ENCODE data around the gene HEPN1.

HEPN1 gene

DNA sequence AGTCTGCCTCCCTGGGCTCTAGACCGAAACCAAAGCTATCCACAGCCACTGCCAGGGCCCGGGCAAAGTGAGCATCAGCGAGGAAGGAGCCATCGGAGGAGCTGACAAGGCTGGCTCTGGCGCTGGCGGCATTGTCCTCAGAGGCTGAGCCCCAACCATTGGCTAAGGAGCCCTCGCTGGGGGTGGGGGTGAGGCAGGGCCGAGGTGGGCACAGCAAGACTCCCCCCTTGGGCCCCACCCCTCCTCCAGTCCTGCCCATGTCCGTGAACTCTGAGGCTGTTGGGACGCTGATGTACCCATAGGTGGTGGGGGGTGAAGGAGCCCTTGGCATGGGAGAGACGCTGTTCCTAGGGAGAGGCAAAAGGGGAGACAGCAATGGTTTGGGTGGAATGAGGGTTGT, 32.6 kb upstream of the HEPN1 start:
- no peak for DNase-seq

DNA sequence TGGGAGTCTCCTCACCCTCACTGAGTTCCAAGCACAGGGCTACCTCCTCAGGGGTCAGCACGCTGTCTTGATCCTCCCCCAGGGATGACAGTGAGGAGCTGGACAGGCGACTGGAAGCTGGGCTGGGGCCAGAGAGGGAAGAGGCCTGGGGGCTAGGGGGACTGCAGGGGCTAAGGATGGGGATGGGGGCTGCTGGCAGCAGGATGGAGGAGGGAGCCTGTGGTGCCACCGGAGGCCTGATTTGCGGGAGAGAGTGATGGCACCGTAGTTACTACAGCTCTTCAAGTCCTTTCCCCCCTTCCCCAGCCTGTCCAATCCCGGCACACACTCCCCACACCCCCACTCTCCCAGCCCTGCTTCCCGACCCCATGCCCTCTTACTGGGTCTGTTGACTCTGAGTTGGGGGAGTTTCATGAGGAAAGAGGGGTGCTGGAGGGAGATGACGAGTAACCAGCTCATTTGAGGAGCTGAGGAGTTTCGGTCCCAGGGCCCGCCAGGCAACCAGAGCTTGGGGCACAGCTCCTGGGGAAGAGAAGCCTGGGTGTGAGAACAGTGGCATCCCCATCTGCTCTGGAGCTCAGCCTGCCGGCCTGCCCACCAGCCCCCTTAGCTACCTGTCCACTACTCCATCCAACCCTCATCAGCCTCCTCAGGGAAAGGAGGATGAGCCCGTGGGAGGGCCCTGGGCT, 31.9 kb upstream of the HEPN1 start:
- DNase-seq, result no peak

DNA sequence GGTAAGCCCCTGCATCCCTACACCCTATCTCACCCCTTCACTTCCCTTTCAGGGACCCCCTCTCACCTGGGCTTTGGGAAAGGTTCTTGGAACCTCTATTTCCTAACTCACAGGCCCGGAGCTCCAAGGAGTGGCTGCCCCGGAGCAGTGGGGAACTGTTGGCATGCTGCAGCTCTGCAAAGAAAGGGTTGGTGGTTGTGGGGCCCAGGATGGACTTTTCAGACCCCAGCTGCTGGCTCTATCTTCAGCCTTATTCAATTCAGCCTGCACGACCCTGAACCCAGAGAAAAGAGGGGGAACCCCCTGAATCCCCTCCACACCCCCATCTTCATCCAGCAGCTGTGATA, 31.4 kb upstream of the HEPN1 start:
- DNase-seq, result no peak

DNA sequence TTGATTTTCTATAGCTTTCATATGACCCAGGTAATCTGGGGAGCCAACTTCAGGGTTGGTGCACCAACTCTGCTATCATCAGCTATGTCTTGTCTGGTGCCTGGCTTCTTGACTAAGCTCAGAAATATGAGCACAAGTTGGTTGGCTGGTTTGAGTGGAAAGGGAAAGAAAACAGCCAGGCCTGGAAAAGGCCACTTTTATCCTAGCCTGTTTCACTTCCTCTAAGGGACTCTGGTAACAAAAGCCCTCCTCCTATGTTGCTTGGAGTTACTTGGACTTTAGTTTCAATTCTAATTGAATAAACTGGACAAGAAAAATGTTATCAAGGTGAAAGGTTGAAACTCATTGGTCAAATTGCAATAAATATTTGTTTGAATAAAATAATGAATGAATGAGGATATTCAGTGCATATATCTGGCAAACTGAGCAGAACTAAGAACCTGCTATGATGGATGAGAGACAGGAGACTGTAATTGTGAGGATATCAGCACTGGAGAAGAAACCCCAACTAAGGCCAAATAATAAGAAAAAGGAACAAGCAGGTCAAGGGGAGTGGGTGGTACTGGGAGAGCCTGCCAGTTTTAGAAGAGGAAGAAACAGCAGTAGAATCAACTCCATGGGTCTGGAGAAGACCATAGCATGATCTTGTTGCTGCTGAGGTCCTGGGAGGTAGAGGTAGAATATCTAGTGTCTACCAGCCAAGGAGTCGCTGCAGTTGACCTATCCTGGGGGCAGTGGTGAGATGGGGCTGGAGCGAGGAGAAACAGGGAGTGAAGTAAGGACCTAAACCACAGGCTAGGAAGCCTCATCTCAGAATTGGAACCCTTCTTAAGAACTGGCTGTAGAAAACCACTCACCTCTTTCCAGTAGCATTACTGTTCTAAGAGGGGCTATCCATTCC, 29.6 kb upstream of the HEPN1 start:
- DNase-seq, result no peak

DNA sequence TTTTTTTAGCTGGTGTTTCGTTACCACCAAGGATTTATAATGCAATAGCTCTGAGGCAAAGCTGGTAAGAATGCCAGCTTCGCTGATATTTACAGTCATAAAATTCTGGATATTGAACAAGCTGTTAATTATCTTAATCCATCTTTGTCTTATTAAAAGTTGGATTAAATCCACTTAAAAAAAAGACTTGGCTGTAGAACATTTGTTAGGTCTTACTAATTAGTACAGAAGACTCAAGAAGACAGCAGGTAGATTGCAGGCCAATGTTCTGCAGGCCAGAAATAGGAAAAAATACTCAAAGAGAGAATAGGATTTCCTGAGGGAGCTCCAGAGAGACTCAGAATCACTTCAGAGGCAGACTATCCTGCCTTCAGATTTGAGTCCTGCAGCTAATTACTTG, 28.9 kb upstream of the HEPN1 start:
- no peak for DNase-seq

DNA sequence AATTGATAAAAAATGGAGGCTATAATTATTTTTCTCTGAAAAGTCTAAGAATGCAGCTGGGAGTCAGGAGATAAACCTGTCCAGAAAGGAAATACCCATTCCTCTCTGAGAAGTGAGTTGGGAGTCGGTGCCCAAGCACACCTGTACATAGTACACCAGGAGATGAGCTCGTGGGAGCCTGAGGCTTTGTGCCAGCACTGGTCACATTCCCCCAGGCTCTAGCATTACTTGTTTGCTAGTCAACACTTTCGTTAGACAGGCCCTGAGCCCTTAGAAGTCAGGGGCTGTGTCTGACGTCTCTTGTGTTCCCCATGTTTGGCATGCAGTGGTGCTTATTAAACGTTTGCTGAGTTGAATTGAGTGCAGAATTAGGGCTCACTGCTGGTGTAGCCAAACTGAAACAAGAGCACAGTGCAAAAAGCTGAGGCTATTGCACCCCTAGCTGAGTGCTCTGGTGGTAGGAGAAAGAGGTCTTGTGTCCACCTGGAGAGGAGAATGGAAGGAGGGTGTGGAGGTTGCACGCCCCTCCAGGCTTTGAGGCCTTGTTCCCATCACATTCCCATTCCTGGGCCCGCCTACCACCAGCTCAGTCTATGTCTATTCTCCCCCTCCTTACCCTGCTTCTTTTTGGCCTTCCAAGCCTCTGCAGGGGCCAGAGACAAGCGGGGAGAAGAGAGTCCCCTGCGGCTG, 28.2 kb upstream of the HEPN1 start:
- no peak for DNase-seq

DNA sequence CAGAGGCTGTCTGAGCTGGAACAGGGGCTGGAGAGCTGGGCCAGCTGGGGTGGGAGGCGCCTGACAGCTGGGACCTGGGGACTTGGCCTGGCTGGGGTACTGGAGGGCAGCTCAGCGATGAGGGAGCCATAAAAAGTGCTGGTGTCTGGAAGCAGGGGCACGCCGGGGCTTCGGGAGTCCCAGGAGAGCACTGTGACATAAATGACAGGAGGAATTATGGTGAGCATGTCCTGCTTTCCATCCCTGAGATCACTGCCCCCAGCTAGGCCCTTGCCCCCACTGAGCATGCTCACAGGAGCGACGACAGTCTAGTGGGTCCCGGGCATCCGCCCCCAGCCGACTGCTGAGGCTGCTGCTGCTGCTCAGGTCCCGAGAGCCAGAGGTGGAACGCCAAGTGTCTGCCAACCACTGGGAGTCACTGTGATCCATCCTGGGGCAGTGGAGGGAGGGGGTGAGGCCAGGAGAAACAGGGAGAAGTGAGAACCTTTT, 27.6 kb upstream of the HEPN1 start:
- no peak for DNase-seq

DNA sequence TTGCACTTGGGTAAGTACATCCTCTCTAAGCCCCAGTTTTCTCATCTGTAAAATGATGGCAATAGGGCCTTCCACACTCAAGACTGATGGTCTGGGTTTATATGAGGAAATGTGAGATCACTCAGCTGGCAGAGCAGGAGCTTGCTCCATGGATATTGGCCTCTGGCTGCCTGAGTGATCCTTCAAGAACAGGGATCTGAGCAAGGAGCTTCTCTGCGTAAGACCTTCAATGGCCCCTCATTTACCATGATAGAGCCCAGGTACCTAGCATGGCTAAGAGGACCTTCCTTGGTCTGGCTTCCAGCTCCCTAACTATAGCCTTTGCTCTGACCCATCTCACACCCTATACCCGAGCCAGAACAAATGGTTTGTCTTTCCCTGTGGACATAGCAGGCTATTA, 26.9 kb upstream of the HEPN1 start:
- no peak for DNase-seq

DNA sequence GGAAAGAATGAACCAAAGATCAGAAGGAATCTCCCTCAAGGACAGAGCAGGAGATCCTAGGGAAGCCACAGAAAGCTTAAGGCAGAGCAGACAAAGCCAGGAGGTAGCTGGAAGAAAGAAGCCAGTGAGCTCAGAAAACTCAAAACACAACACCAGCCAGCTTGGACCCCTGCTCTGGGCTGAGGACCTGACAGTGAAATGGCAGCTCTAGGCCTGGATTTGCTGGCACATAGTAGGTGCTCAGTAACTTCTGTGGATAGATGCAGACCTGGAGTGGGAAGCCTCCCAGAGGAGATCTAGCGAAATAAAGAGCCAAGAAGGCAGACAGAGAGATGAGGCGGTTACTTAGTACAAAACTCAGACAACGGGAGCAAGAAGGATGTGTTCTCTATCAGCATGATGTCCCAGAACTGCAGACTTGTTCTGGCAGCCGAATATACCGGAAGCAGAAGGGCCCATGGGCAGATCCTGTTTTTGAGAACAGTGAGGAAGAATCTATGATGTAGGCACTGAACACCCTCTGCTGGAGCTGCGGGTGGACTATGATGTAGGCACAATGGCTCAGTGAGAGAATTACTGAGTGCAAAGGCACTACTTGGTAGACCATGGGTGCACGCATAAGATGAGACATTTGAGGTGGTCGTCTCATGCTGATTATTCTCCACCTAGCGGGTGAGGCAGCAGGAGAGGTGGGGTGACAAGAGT, 26.1 kb upstream of the HEPN1 start:
- DNase-seq, result no peak

DNA sequence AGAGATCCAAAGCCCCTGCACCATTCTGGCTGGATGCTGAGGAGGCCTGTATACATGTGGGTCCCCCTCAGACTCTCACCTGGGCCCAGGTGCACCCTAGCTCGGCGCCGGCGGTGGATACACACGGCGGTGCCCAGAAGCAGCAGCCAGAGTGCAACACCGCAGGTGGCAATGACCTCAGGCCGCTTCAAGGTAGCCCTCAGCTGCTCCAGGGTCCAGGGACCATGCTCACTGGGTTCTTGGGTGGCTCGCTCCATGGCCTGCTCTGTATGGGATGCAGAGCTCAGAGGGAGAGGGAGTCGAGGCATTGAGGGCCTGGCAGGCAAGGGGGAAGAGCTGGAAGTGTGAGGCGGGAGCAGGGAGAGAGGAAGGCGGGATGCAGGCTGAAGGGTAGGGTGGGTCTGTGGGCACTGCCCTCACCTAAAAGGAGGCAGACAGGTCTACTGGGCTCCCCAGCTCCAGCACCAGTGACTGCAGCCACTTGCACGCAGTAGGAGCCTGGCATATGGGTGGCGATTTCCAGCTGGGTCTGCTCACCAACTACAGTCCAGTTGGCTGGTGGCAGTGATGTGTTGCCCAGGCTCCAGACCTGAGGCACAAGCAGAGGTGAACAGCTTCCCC, 25.2 kb upstream of the HEPN1 start:
- DNase-seq, result no peak

DNA sequence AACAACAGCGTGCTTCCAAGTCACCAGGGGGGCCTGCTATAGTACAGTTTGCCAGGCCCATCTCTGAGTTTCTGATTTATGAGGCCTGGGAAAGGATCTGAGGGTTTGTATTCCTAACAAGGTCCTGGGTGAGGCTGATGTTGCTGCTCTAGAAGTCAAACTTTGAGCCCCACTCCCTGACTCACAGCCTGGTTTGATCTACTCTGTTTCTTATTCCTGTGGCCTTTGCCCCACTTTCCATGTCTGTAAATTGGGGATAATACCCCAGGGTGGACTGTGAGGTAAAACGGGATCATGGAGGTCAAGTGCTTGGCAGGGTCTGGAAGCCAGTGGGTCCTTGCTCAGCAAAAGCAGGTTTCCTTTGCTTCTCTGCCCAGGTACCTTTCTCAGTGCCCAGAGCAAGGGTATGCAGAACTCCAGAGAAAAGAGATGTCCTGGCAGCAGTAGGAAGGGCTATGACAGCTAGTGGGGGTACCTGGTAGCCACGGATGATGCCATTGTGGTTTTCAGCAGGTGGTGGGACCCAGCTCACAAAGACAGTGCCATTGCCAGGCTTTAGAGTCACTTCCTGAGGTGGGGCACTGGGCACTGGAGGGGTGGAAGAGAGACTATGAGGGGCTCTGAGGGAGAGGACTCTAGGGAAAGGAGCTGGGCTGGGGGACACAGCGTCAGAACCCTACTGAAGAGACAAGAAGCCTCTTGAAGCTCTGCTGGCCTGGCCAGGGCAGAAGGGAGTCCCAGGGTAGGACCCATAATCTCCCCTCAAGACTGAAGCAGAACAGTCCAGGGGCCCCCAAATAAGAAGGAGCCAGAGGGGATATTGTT, 24.2 kb upstream of the HEPN1 start:
- DNase-seq, result no peak

DNA sequence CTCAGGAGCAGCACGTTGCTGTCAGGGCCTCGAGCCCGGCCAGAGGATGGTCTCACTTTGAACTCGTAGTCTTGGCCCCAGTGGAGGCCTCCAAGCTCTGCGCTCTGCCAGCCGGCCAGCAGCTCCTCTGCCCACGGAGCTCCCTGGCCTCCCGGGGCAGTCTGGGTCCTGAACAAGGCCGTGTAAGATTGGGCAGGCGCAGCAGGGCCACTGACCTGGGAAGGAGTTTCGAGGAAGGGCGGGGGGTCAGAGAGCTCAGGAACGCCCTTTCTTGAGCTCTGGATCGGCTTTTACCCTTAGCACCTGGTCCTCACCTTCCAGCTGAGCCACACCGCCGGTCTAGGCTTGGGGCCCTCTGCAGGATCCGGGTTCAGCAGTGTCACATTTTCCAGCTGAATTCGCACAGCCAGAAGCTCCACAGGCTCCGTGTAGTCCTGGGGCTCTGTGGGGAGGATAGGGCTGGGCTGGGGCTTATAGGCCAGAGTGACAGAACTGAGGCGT, 23.5 kb upstream of the HEPN1 start:
- no peak for DNase-seq

DNA sequence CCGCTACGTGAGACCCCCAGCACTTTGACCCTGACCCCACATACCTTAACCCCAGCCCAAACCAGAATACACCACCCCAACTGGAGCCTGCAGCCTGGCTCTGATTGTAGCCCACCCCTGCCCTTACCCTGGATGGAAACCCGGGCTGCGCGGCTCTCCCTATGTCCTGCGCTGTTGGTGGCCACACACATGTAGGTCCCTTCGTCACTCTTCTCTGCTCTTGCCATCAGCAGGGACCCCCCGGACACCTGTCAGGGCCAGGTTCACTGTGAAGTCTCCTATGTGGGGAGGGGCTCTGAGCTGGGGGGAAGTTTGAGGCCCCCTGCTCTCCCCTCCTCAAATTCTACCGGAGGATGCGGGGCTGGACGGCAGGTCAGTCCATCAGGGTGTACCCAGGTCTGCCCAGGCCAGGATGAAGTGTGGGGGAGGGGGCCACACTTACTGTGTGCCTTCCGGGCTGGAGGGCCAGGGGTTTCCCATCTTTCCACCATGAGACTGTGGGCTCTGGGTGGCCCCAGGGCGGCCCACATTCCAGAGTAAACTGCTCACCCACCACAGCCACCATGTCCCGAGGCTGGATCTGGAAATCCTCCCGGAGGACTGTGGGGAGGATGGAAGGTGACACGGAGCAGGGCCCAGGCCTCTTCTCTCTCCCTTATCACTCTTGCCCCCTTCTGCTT, 22.8 kb upstream of the HEPN1 start:
- DNase-seq, result no peak

DNA sequence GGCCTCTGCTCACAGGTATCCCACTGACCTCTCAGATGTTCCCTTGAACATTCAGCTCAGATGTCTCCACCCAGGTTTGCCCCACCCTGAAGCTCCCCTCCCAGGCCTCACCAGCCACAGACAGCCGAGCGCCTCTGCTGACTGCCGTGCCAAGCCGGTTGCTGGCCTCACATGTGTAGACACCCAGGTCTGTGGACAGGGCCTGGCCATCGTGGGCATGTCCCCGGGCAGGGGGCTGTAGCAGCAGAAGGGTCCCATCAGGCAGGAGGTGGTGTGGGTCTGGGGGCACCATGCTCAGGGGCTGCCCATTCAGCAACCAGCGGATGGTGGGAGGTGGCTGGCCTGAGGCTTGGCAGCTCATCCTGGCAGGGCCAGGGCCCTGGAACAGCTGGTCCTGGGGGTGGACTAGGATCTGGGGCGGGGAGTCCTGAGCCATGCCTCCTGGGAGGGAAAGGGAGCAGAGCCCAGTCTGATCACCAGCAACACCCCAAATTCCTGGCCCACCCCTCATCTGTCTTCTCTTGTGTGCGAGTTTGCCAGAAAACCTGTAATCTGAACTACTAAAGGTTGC, 22.1 kb upstream of the HEPN1 start:
- no peak for DNase-seq

DNA sequence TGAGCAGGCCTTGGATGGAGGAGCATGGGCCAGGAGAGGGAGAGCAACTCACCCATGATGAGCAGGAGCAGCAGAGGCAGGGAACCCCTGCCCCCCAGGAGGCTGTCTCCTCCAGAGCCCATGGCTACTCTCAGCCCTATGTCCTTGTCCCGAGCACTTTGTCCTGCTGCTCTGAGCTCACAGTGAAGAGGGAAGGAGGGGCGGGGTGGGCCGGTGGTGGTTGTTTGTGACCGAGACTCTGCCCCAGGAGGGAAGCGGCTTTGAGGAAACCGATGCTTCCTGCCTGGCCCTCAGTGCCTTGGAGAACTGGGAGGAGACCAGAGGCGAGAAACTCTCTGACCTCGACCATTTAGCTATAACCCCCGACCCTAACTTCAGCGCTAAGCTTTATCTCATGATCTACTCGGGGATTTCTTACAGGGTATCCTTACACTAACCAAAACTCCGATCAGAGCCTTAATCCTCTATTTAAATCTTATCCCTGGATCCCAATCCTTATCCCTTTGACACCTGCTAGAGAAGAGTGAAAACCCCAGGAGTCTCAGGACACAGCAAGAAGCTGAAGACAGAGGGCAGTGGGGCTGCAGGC, 21.3 kb upstream of the HEPN1 start, which contains the start of gene ROBO4:
ROBO4 (minus strand) TSS at position 192 of the 589 bp plus-strand sequence; CDS start at position 122, 70 bp downstream.
- no peak for DNase-seq

DNA sequence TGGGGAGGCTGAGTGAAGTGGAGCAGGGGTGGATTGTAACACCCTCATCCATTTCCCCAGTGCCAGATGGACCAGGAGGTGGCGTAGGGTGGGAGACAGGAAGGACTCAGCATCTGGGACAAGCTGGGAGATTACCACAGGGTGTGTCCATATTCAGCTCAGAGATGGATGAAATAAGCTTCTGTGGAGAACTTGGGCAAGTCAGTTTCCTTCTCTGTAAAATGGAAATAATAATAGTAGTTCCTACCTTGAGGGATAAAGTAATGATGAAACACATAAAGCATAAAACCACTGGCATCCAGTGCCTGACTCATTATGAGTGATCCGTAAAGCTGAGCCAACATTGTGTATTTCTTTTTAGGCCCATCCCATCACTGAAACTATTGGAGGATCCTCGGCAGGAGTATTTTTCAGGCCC, 20.8 kb upstream of the HEPN1 start:
- peak; percentile 79 for DNase-seq

DNA sequence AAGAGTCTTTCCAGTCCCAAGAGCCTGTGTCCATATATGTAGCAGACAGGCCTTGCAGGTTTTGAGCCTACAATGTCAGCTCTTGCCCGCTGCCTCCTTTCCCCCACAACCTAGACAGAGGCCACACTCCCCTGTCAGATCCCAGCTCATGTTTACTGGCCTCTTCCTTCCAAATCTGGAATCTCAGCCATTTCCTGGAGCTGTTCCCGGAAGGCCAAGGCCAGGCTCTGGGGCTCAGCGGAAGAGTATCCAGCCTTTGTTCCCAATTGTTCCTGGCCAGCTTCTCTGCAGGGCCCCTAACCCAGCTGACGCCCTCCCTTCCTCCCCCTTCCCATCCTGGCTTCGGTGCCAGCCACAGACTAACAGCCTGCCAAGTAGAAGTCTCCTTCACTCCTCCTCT, 20.3 kb upstream of the HEPN1 start:
- no peak for DNase-seq

DNA sequence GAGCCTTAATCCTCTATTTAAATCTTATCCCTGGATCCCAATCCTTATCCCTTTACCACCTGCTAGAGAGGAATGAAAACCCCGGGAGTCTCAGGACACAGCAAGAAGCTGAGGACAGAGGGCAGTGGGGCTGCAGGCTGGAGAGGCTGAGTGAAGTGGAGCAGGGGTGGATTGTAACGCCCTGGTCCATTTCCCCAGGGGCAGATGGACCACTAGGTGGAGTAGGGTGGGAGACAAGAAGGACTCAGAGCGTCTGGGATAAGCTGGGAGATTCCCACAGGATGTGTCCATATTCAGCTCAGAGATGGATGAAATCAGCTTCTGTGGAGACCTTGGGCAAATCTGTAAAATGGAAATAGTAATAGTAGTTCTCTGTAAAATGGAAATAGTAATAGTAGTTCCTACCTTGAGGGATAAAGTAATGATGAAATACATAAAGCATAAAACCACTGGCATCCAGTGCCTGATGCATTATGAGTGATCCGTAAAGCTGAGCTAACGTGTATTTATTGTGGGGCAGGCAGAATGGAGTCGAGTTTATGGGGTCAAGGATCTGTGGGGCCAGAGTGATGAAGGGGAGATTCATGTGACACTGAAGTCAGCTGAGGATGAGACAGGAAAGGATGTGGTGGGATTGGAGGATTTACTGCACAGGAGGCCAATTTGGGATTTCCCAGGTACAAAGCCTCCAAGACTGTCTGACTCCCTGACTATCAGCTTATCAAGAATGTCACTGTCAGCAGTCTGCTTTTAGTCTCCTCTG, 19.5 kb upstream of the HEPN1 start:
- no peak for DNase-seq

DNA sequence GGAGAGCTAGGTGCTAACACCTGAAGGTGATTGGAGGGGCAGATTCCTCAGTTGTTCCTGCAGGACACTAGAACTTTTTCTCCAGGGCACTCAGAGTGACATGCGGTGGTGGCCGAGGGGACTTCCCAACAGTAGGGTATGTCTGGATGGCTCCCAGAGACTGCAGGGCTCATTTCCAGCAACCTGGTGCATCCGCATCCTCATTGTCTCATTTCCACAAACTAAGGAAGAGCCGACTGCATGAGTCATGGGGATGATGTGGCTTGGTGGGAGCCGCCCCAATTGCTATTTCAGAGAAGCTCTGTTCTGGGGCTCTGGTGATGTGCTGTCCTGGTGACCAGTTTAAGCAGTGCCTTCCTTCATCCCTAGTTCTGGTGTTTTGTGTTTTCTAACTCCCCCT, 18.6 kb upstream of the HEPN1 start:
- peak; percentile 82 for DNase-seq

Measured in amniotic stem cell (primary cell).